Stimulated activated CD8-positive, alpha-beta memory T cell treated with anti-CD3 and anti-CD28 coated beads, Interleukin-7, amount 100 ng/mL, for 24 hours (primary cell): ENCODE data around the gene OR2T4.

Experiments used
- DNase-seq: peaks from one replicate; pipeline ENCODE4 v3.0.0-alpha.2; 2020; ENCODE audit warnings: low read depth

Gene OR2T4

DNA sequence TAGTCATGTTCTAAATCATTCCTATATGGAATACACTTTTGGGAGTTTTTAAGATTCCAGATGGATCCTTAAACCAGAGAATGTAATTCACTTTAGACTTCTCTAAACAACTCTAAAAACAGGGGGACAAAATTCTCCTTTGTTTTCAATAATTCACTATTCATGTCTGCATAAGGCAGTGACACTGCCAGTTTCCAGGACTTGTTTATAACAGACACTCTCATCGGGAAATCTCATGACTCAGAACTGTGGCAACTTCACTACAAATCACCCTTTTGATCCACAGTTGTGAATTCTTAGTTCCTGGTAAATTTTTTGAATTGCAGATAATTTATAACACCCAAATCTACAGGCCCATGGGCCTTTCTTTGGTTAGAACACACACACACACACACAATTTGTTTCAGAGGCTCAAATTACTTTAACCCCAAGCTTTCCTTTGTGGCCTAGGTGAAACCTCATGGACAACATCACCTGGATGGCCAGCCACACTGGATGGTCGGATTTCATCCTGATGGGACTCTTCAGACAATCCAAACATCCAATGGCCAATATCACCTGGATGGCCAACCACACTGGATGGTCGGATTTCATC, at the start of gene OR2T4:
OR2T4 (plus strand) TSS at position 545 of the 595 bp plus-strand sequence; CDS start at position 545, 0 bp downstream.
- DNase-seq, result no peak

DNA sequence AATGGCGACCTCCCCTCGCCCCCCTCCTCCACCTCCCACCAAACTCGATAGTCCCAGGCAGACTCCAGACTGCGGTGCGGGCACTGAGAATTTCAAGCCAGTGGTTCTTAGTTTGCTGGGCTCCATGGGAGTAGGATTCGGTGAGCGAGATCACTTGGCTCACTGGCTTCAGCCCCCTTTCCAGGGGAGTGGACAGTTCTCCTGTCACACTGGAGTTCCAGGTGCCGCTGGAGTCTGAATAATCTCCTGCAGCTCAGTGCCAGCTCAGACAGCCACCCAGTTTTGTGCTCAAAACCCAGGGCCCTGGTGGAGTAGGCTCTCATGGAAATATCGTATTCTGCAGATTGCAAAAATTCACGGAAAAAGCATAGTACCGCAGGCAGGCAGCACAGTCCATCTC, 44.7 kb upstream of the OR2T4 start:
- no peak for DNase-seq

GRCh38 chr1:248324468-248324867, 37.0 kb upstream of the OR2T4 start, which contains the start of gene OR2M7:
TSS of gene OR2M7 (minus strand) at chr1:248324568. CDS start at chr1:248324568, 0 bp downstream.
- DNase-seq, result no peak

- no peak for DNase-seq
Observed at GRCh38 chr1:248343451-248343850, 18.0 kb upstream of the OR2T4 start.

- no peak for DNase-seq
Observed at GRCh38 chr1:248348475-248348874, 13.0 kb upstream of the OR2T4 start, which contains the start of gene OR14C36. TSS of gene OR14C36 (plus strand) at chr1:248348775. CDS start at chr1:248348775, 0 bp downstream.

- DNase-seq, result no peak
Observed at GRCh38 chr1:248359415-248359814, 2.0 kb upstream of the OR2T4 start.

GRCh38 chr1:248366609-248367008, 5.1 kb downstream of the OR2T4 start:
- DNase-seq, result no peak

- DNase-seq, result no peak
Observed at GRCh38 chr1:248372394-248372793, 10.9 kb downstream of the OR2T4 start.

- DNase-seq, result no peak
Observed at GRCh38 chr1:248373761-248374160, 12.3 kb downstream of the OR2T4 start.

GRCh38 chr1:248375446-248375845, 14.0 kb downstream of the OR2T4 start, which contains the start of gene OR2T6:
TSS of gene OR2T6 (plus strand) at chr1:248375746. CDS start at chr1:248387609, 11,863 bp downstream.
- DNase-seq, result no peak

GRCh38 chr1:248376916-248377315, 15.5 kb downstream of the OR2T4 start:
- DNase-seq, result no peak

GRCh38 chr1:248380854-248381253, 19.4 kb downstream of the OR2T4 start:
- no peak for DNase-seq

- DNase-seq, result no peak
Observed at GRCh38 chr1:248388426-248388825, 27.0 kb downstream of the OR2T4 start.

DNA sequence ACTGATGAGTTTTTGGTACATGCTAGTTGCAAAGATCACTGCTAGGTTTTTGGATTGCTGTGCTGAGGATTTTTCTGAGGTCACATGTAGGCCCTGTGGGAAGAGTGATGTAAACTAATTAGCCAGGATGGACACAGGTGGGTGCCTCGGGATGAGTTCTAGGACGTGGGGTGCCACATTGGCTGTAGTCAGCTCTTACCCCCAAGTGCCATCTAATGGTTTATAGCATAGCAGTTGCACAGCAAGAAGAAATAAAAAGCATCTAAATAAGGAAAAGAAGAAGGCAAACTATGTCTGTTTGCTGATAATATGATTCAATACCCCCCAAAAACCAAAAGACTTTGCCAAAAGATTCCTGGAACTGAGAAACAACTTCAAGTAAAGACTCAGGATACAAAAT, 31.6 kb downstream of the OR2T4 start:
- no peak for DNase-seq

DNA sequence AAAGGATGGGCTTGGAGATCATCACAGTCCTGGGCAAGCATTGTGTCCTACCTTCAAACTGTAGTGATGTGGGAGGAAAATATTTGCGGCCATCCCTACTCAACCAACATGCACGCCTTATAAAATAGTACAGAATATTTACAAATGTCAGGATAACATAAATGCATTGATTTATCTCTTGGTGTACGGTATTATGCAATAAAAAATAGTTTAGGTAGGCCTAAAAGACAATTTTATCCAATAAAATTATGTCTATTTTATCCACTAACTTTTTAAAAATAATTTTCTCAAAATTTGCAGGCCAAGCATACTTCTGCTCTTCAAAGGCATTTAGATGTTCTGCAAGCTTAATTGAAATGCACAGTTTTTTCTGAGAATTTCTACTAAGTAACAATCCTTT, 41.3 kb downstream of the OR2T4 start, which contains the start of gene OR2T1:
OR2T1 (plus strand) TSS at position 301 of the 400 bp plus-strand sequence. CDS start 3,100 bp downstream, outside the sequence.
- DNase-seq, result no peak

GRCh38 chr1:248404024-248404423, 42.6 kb downstream of the OR2T4 start:
- DNase-seq, result no peak

DNA sequence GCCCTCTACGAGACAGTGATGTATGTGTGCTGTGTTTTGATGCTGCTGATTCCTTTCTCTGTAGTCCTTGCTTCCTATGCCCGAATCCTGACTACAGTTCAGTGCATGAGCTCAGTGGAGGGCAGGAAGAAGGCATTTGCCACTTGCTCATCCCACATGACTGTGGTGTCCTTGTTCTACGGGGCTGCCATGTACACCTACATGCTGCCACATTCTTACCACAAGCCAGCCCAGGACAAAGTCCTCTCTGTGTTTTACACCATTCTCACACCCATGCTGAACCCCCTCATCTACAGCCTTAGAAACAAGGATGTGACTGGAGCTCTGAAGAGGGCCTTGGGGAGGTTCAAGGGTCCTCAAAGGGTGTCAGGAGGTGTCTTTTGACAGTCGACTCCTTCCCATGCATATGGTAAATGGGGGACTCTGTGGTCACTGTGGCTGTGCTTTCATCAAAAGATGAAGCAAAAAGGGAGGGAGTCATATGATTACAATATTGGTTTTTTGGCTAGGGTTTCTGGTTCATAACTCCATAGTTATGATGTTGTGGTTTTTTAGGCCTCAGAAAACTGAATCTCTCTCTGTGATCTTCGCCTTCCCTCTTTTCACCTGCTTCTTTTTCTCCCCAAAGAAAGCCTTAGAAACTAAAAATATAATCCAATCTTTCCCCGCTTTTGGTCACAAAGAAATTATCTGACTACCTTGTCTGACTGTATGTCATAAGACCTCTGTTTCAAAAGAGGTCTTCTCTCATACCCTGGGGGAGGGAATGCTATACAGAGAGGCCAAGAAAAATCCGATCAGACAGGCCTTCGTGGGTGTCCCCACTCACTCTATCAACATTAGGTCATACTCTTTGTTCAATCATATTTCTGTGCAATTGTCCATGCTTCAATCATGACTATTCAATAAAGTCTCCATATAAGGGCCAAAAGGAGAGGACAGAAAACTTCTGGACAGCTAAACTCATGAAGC, 45.5 kb downstream of the OR2T4 start:
- DNase-seq, result no peak
